NCI-H345 treated with DMSO at 0.1 percent for 48 hours (cell line): ENCODE data around the gene WDR59.

Experiments used
- DNase-seq: peaks from one replicate; lab custom pipeline; 2025; ENCODE audit not compliant: unreplicated experiment; lab: John Stamatoyannopoulos, UW

The WDR59 gene

GRCh38 chr16:74825016-74825415 lies 159.9 kb downstream of the WDR59 start:
- DNase-seq, result no peak
